K562 (cell line): ENCODE data around the gene APOBEC3C. TPM values are rescaled to one million over a fixed set of nuclear protein-coding genes. Genes with fewer than 3 reads are reported as not detected.
"Not testable (repeated sequence)": the region's sequence is repeated elsewhere in the genome, so short reads cannot be mapped to it uniquely, and the experiment has no call there.

ENCODE experiments used
- ATAC-seq: fragments of 200-7000 bp; cut with Tn5 transposase; 3 replicates; pipeline ENCODE4 v1.9.1; 2020; ENCODE audit warnings: moderate library complexity
- BruUV-seq: library from RNA; stranded (reverse); fragments of 400-500 nt; replicated peaks from 2 replicates; lab custom pipeline; 2021; lab: Mats Ljungman, UMichigan
- CTCF ChIA-PET: fragments of 300-600 bp; formaldehyde crosslinking; extraction: SDS; loops from one replicate; lab custom pipeline; 2021; ENCODE audit warnings: low intra/inter-chr PET ratio; lab: Yijun Ruan, JAX
- POLR2A ChIA-PET: fragments of 300-600, 350-650 bp; sonication (Branson Sonifier 250); formaldehyde crosslinking; extraction: SDS; loops from one replicate; lab custom pipeline; 2021; ENCODE audit warnings: antibody characterized with exemption, inconsistent platforms; lab: Yijun Ruan, JAX
- DNase-seq, 4 experiments: peaks; one replicate each; pipeline versions ENCODE4 v3.0.0 to v3.0.0-alpha.2; 2011 to 2018; ENCODE audit warnings: low spot score in 3 of 4, mixed read lengths in 3 of 4; ENCODE audit errors: extremely low read depth in 1 of 4
- FAIRE-seq: peaks from 2 replicates; lab custom pipeline; 2011; peaks lifted over from hg19 to GRCh38; lab: Jason Lieb, UNC
- H2AFZ ChIP-seq: 2 replicates; pipeline ENCODE4 v1.6.0; 2011; ENCODE audit warnings: low read depth, low read length, control low read depth, inconsistent platforms
- H3K27ac ChIP-seq: fragments of 200-600 bp; 3 replicates; pipeline ENCODE4 v1.8.0; 2011; ENCODE audit warnings: low read depth, mild to moderate bottlenecking, control low read depth, inconsistent platforms, low read length, moderate library complexity, mixed read lengths; ENCODE audit errors: extremely low read depth
- H3K27me3 ChIP-seq, 2 experiments: fragments of 300-600 bp in 1 of 2; 2 replicates in 1 of 2; 3 replicates in 1 of 2; pipeline versions ENCODE4 v1.6.0 to v1.8.0; 2011; ENCODE audit warnings: inconsistent platforms in 2 of 2, low read length in 2 of 2, mild to moderate bottlenecking in 1 of 2, mixed read lengths in 1 of 2, moderate library complexity in 1 of 2; ENCODE audit not compliant: control insufficient read depth in 2 of 2, insufficient read depth in 2 of 2
- H3K36me3 ChIP-seq: fragments of 300-600 bp; 3 replicates; pipeline ENCODE4 v1.8.0; 2011; ENCODE audit warnings: mild to moderate bottlenecking, low read length, inconsistent platforms; ENCODE audit not compliant: control insufficient read depth, insufficient read depth
- H3K4me1 ChIP-seq, 2 experiments: fragments of 200-600 bp in 1 of 2; replicated peaks in 1 of 2; 2 replicates in 1 of 2; 3 replicates in 1 of 2; pipeline versions ENCODE4 v1.5.1 to v1.8.0; 2011; ENCODE audit warnings: inconsistent platforms in 2 of 2, low read length in 2 of 2, mild to moderate bottlenecking in 1 of 2, mixed read lengths in 1 of 2, moderate library complexity in 1 of 2; ENCODE audit not compliant: control insufficient read depth in 2 of 2, insufficient read depth in 2 of 2
- H3K4me2 ChIP-seq: 2 replicates; pipeline ENCODE4 v1.6.1; 2011; ENCODE audit warnings: low read length, control low read depth, inconsistent platforms, mixed read lengths; ENCODE audit not compliant: insufficient read depth
- H3K4me3 ChIP-seq: fragments of 200-600 bp; sonication (generic), shearing (Covaris generic); 2 replicates; pipeline ENCODE4 v1.5.1; 2016; ENCODE audit warnings: control low read depth, inconsistent platforms
- H3K79me2 ChIP-seq: fragments of 200-600 bp; 3 replicates; pipeline ENCODE4 v1.8.0; 2011; ENCODE audit warnings: low read length, inconsistent platforms; ENCODE audit not compliant: control insufficient read depth, insufficient read depth
- H3K9ac ChIP-seq, 2 experiments: 2 replicates each; pipeline versions ENCODE4 v1.6.0 to v1.6.1; 2011; ENCODE audit warnings: low read depth in 2 of 2, low read length in 2 of 2, control low read depth in 1 of 2, inconsistent platforms in 1 of 2, mild to moderate bottlenecking in 1 of 2, mixed read lengths in 1 of 2; ENCODE audit not compliant: insufficient read depth in 1 of 2
- H3K9me1 ChIP-seq: one replicate; pipeline ENCODE4 v1.6.0; 2011; ENCODE audit warnings: inconsistent platforms, mild to moderate bottlenecking, low read length, moderate library complexity; ENCODE audit not compliant: control insufficient read depth, insufficient read depth
- H3K9me3 ChIP-seq: replicated peaks from 2 replicates; pipeline ENCODE4 v1.5.1; 2011; ENCODE audit warnings: low read depth, low read length, inconsistent platforms; ENCODE audit not compliant: control insufficient read depth, insufficient read depth
- H4K20me1 ChIP-seq: replicated peaks from 2 replicates; pipeline ENCODE4 v1.6.1; 2011; ENCODE audit warnings: low read length, inconsistent platforms, mixed read lengths; ENCODE audit not compliant: control insufficient read depth, insufficient read depth
- CBX3 ChIP-seq, 2 experiments: IDR thresholded peaks; 1 replicate in 1 of 2; 2 replicates in 1 of 2; pipeline ENCODE4 v1.6.1; 2012; ENCODE audit warnings: inconsistent platforms in 2 of 2, low read length in 2 of 2, borderline replicate concordance in 1 of 2, control low read depth in 1 of 2
- CBX5 ChIP-seq: IDR thresholded peaks from 2 replicates; pipeline ENCODE4 v1.6.1; 2014; ENCODE audit warnings: low read depth, borderline replicate concordance
- DMBX1 ChIP-seq: fragments of 250-450 bp; sonication (Bioruptor Pico); IDR thresholded peaks from 2 replicates; pipeline ENCODE4 v1.8.0; 2022; ENCODE audit warnings: inconsistent platforms, mild to moderate bottlenecking, moderate library complexity, borderline replicate concordance
- NR2C2 ChIP-seq, 2 experiments: fragments of 200-800 bp in 1 of 2; sonication (Bioruptor generic) in 1 of 2; sonication (generic) in 1 of 2; formaldehyde crosslinking in 1 of 2; IDR thresholded peaks; 2 replicates each; pipeline versions ENCODE4 v1.6.1 to v1.8.0; 2016 to 2022; ENCODE audit warnings: mild to moderate bottlenecking in 1 of 2, missing compliant biosample characterization in 1 of 2, missing genetic modification characterization in 1 of 2, missing genetic modification reagents in 1 of 2
- SP1 ChIP-seq: sonication (generic); formaldehyde crosslinking; IDR thresholded peaks from 2 replicates; pipeline ENCODE4 v1.8.1; 2022; ENCODE audit warnings: mild to moderate bottlenecking, missing genetic modification reagents
- TRIM28 ChIP-seq: fragments of 450-650 bp; IDR thresholded peaks from 2 replicates; pipeline ENCODE4 v1.6.1; 2017
- ZC3H8 ChIP-seq: fragments of 450-650 bp; IDR thresholded peaks from 2 replicates; pipeline ENCODE4 v1.6.1; 2017
- WGBS: fragments of 100-300 bp; shearing (Covaris generic); methylation state at CpG from one replicate; pipeline ENCODE4 v1.1.6; 2016; ENCODE audit warnings: low coverage, mixed read lengths; ENCODE audit not compliant: insufficient coverage; ENCODE audit errors: missing lambda C conversion rate; 5-methylcytosine and 5-hydroxymethylcytosine counted together
- in situ Hi-C: fragments of 300-500 bp; cut with MboI; formaldehyde crosslinking; loops from 4 replicates; pipeline ENCODE4 v1.15.0; 2018; ENCODE audit warnings: inconsistent platforms, mixed read lengths
- intact Hi-C: fragments of 100-400 bp; cut with micrococcal nuclease; formaldehyde crosslinking; loops from 2 replicates; pipeline ENCODE4 v1.14.2; 2022
- polyA plus RNA-seq, 8 experiments: library from polyadenylated mRNA; depleted of rRNA in 4 of 8; stranded (reverse) in 5 of 8; unstranded in 3 of 8; fragments of >200 nt; fragmentation: Nextera tagmentation in 2 of 8; fragmentation: Illumina TruSeq in 1 of 8; extraction: Ambion mirVana in 2 of 8; extraction: Trizol in 1 of 8; gene quantifications; 2 replicates each; pipeline versions ENCODE4 v1.2.1 to v1.2.3, GENCODE V29; 2011 to 2014; ENCODE audit warnings: inconsistent platforms in 1 of 8, missing spikeins in 1 of 8
- total RNA-seq, 7 experiments: library from RNA; depleted of rRNA in 6 of 7; stranded (reverse); fragments of >200 nt in 6 of 7; fragmentation: Illumina TruSeq in 2 of 7; extraction: Trizol in 2 of 7; gene quantifications; 2 replicates each; pipeline versions ENCODE4 v1.2.1 to v1.2.3, GENCODE V29; 2011 to 2021; ENCODE audit warnings: low replicate concordance in 1 of 7

APOBEC3C gene
- total and polyA plus RNA-seq, 9 of the 15 experiments (the other 6 are each of a cell fraction or from before 2014, with no cell fraction given), result 12.4 to 285 (median 55.5) TPM

- TF ChIP-seq TRIM28 (peak; percentile 62; the same call in 1 of the 2 replicates), DMBX1 (CRISPR knock-in tag) (no peak), CBX3 (IDR thresholded peaks at IDR 0.05; ENCODE audit: borderline replicate concordance in 1 of 2, low read length in 2 of 2) (peak in 1 of 2 experiments; percentile 63; a peak in 1 of 3 replicates), SP1 (no peak), ZC3H8 (no peak), CBX5 (0 out of 2 replicates have a peak, but pooled peaks have one; percentile 36), NR2C2 (CRISPR knock-in tag; IDR thresholded peaks at IDR 0.05) (no peak), NR2C2 (tag; IDR thresholded peaks at IDR 0.05) (no peak)
- Histone ChIP-seq H3K9me3 (no peaks in the 10 kb centered on the region), H4K20me1 (no peaks in the 10 kb centered on the region), H3K27ac (no peak overlapping the region), H3K27me3 (no peaks in the 10 kb centered on the region), H3K4me1 (peaks cover 0 to 8% of the 10 kb centered on the region in 2 experiments; a peak in 2 of 5 replicates), H3K4me2 (no peak overlapping the region), H3K9ac (no peak overlapping the region), H2AFZ (no peak overlapping the region), H3K36me3 (no peaks in the 10 kb centered on the region), H3K4me3 (no peak overlapping the region), H3K79me2 (no peaks in the 10 kb centered on the region), H3K9me1 (no peaks in the 10 kb centered on the region)
- POLR2A ChIA-PET, result no interaction called here
- in situ Hi-C loops, result no loop called here
- BruUV-seq, result no TSS peak
- FAIRE-seq (no peak), DNase-seq (no peak), ATAC-seq (no peak)
- CTCF ChIA-PET, result no interaction called here
- intact Hi-C loops, result no loop called here
- 21% methylated on average over 7 of the region's 11 CpGs for WGBS
Observed at GRCh38 chr22:39055658-39056057, 41.6 kb downstream of the APOBEC3C start.

- H3K9me1 ChIP-seq, H3K4me2 ChIP-seq, H3K27ac ChIP-seq, H3K9me3 ChIP-seq, H4K20me1 ChIP-seq, POLR2A ChIA-PET, BruUV-seq, H3K79me2 ChIP-seq, in situ Hi-C loops, CTCF ChIA-PET, H3K9ac ChIP-seq, H3K27me3 ChIP-seq, FAIRE-seq, H3K4me1 ChIP-seq, ATAC-seq, H2AFZ ChIP-seq, DNase-seq, H3K36me3 ChIP-seq, H3K4me3 ChIP-seq: not testable (repeated sequence)
- WGBS, result 16% methylated on average over 6 of the region's 6 CpGs
- intact Hi-C loops, result loop anchor here (10.0 kb wide), 1 partner anchor 46 kb away; the partner anchor contains the start of gene APOBEC3C
Observed at GRCh38 chr22:39061290-39061689, 47.2 kb downstream of the APOBEC3C start.

DNA sequence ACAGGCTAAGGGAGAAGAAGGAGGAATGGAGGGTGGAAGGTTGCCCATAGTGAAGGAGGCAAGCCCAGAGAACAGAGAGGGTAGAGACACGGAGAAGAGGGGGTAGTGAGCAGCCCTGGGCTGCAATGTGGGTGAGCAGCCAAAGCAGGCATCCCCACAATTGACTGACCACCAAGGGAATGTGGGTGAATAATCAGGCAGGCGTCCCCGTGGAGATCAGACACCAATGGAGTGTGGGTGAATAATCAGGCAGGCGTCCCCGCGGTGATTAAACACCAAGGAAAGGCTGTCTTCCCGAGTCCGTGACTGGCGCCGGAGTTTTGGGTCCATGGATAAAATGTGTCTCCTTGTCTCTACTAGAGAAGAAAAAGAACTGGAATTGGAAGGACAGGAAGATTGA, 47.9 kb downstream of the APOBEC3C start:
- POLR2A ChIA-PET, H4K20me1 ChIP-seq, FAIRE-seq, H3K9ac ChIP-seq, H3K9me3 ChIP-seq, H3K4me3 ChIP-seq, H3K36me3 ChIP-seq, DNase-seq, H3K4me2 ChIP-seq, ATAC-seq, H3K27me3 ChIP-seq, H3K9me1 ChIP-seq, H3K79me2 ChIP-seq, H2AFZ ChIP-seq, in situ Hi-C loops, H3K4me1 ChIP-seq, H3K27ac ChIP-seq, BruUV-seq, CTCF ChIA-PET: not testable (repeated sequence)
- 49% methylated on average over 10 of the region's 10 CpGs for WGBS
- intact Hi-C loops, result loop anchor here (10.0 kb wide), 1 partner anchor 47 kb away; the partner anchor contains the start of gene APOBEC3C
